Amygdala (tissue), 56 donors: ENCODE measurements around the gene KIAA0232.
A peak's percentile ranks its signal among the peaks of the same experiment; 100 is the strongest.
"Not testable (repeated sequence)": the region's sequence is repeated elsewhere in the genome, so short reads cannot be mapped to it uniquely, and the experiment has no call there.

Experiments
- DNase-seq, 56 donors: peaks; one replicate each; lab custom pipeline; 2025; lab: John Stamatoyannopoulos, UW

Gene KIAA0232

DNA sequence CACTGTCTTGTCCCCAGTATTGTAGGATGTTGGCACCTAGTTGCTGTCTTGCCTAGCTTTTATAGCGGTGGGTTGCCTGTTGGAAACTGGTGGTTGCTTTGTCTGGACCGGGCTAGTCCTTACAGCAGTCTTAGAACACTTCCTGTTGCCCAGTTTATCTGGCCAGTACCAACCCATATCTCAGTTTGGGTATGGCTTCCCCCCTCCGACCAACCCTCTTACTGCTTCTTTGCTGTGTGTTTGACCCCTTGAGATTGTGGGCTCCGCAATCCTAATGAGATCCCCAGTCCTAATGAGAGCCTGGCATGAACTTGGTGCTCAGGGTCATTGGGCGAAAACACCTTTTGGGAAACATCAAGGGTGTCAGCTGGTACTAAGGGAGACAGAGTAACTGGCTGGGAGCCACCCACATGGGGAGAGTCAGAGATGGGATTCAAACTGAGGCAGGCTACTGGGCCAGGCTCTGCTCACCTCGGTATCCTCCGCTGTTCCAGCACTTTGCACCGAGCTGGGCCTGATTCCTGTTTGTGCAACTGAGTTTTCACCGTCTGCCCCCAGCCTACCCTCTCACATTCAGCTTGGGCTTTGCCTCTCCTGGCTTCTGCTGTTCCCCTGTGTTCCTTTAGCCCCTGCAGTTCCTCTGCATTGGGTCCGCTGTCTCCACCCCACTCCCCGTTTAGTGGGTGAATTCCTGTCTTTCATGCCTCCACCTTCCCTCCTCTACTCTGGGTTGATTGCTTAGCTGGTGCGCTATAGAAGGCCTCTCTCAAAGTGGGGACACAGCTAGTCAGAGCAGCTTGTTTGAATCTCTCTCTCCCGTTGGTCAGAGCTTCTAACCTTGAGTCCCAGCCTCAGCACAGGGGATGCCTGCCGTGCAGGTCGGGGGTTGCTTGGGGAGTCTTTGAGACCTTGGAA, 128.7 kb downstream of the KIAA0232 start:
- no peak for DNase-seq

DNA sequence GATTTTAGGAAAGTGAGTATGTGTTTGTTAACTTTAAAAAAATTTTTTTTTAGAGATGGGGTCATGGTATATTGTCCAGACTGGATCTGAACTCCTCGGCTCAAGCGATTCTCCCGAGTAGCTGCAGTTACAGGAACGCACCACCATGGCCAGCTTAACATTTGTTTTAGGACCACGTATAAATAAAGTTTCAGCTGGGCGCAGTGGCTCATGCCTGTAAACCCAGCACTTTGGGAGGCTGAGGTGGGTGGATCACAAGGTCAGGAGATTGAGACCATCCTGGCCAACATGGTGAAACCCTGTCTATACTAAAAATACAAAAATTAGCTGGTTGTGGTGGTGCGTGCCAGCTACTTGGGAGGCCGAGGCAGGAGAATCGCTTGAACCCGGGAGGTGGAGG, 129.4 kb downstream of the KIAA0232 start:
- not testable (repeated sequence) for DNase-seq

- DNase-seq: peak in 3 of 56 donors; percentile 32 to 47 (median 33)
Measured at GRCh38 chr4:6912441-6912840, 129.9 kb downstream of the KIAA0232 start.

GRCh38 chr4:6913350-6913905, 130.9 kb downstream of the KIAA0232 start:
- DNase-seq: no peak

DNA sequence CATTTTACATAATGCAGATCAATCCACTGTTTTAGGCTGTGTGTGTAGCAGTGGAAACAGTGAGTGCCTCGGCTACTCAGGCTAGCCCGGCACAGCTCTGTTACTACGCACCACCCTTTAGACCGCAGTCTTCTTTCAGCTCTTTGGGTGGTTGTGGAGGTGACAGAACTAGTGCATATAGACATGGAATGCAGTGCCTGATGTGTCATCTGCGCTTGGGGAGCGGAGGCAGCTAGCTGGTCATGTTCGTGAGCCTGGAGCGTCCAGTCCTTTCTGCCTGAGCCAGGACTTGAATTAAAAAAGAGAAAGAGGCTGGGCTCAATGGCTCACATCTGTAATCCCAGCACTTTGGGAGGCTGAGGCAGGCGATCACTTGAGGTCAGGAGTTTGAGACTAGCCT, 131.9 kb downstream of the KIAA0232 start:
- DNase-seq: no peak

- no peak for DNase-seq
Measured at GRCh38 chr4:6915041-6916005, 132.8 kb downstream of the KIAA0232 start.

- no peak for DNase-seq
Measured at GRCh38 chr4:6916069-6916586, 133.6 kb downstream of the KIAA0232 start.

DNA sequence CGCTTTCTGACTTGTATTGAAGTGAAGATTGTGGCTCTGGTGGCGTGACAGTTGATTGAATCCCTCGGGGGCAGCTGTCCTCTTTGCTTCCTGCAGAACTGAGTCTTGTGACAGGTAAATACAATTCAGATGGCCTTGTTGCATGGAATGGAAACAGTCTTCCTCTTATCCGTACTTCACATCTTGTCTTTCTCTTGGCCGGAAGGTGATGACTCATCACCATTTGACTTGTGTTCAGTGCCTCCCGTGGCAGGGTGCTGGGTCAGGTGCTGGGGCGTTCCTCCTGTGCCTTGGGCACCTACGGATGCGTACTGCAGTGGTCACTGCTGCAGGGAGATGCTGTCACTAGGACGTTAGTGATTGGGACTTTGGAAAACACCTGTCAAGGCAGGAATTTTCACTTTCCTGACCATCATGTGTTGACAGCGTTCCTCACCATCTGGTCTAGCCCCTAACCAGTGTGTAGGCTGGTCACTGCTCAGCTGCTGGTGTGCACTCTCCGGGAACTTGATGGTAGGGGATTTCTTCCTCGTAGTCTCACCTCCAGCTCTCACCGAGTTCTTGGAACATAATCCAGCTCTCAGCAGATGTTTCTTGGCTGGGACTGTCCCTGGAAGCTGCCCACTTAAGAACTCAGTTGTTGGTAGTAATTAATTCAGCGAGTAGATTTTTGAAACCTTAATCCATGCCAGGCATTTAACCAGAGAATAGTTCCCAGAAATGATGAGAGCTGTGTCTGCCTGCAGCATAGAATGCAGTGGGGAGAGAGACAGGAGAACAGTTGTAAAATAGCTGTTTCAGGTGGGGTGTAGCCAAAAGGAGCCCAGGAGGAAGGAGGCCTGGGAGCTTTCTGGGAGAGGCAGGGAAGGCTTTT, 134.3 kb downstream of the KIAA0232 start:
- no peak for DNase-seq

GRCh38 chr4:6917461-6918271, 135.1 kb downstream of the KIAA0232 start:
- peak in 6 of 56 donors; percentile 24 to 61 (median 36) for DNase-seq

- no peak for DNase-seq
Measured at GRCh38 chr4:6918338-6918737, 135.8 kb downstream of the KIAA0232 start.

GRCh38 chr4:6920171-6920570, 137.6 kb downstream of the KIAA0232 start:
- DNase-seq: no peak

GRCh38 chr4:6923507-6923906, 141.0 kb downstream of the KIAA0232 start:
- DNase-seq: no peak

DNA sequence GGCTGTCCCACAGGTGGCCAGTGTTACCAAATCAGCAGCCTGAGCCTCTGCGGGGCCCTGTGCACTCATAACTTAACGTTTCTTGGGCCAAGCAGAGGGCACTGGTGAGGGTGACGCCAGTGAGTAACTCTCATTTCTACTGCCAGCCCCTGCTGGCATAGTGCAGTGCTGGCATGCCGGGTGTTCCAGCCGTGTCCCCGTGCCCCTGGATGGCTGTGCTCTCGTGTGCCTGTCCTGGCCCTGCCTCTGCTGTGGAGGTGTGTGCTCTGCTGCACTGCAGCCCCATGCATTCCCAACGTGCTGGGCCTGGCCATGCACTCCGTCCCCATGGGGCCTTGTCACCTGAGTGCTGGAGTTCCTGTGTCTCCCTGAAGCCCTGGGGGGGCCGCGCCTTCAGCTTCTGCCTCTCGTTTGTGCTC, 141.8 kb downstream of the KIAA0232 start:
- no peak for DNase-seq

DNA sequence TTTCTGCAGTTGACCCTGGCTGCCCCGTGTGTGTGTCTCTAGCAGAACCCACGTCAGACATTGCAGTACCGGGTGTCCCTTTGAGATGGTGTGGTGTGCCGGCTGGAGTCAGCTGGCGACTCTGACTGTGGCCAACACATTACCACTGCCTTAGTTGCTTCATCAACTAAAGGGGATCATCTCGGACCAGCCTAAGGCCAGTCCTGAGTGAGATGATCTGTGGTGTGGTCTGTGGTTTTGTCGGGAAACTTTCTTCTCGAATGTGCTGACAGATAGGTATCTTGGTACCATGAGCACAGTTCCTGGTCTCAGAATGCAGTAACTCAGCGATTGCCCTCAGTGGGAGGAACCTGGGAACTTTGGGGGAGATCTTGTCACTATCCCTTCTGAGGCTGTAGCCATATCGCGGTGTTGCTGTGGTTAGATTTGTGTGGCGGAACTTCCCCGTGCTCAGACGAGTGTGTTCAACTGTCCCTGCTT, 142.9 kb downstream of the KIAA0232 start:
- peak in 1 of 56 donors; percentile 55 for DNase-seq

DNA sequence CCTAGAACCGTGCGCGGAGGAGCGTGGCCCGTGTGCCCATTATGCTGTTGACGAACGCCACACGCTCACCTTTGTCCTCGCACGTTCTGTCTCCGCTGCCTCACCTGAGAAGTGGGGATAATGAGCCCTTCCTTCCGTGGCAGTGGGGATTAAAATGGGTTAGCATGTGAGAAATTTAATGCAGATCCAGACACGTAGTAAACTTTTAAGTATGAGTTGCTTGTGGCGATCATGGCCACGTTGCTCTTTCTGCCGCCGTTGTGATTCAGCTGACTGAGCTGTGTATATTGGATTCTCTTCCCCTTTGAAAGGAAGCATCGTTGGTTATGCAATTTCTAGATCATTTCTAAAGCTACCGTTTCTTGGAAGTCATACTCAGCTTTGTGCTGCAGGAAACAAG, 143.6 kb downstream of the KIAA0232 start:
- no peak for DNase-seq

DNA sequence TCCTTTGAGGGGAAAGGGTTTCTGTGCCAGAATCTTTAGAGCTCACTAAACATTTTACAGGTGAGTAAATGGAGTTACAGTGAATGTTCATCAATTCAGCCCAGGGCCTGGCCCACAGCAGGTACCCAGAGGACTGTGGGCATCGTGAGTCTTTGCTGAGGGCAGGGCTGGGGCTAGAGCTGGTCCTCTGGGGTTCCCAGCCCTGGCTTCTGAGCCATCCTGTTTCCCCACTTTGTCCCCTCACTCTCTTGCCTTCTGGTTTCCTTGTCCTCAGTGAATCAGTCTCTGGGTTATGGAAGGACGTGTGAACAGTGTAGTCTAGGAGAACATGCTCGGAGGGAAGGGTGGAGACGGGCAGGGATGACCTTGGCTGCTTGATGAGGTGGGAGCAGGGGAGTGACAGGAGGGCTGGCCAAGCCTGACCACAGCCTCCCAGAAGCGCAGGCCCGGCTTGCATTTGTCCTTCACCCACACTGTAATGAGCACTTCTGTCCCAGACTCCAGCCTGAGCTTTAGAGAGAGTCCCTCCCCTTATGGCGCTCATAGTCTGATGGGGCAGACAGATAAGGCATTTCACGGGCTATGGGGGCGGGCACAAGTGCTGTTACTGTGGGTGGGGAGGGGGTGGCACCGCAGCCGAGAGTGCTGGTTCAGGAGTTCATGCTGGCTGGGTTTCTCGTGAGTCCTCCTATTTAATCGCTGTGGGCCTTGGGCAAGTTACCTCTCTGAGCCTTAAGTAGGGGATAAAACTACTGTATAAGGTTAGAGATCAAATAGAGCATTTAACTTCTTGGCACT, 144.4 kb downstream of the KIAA0232 start:
- no peak for DNase-seq

DNA sequence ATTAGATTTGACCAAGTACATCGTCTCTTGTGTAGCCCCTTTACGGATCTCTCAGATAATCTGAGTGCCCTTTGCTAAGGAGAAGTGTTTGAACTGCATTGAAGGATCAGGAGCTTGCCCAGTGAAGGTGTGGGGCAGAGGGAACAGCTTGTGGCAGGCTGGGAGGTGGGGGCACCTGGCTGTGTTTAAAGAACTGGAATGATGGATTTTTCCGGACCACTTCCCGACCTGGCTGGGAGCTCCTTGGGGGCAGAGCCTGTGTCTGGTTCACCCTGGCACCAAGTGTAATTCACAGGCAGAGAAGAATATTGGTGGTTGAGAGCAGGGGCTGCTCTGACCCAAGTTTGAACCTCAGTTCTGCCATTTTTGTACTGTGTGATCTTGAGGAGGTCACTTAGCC, 145.6 kb downstream of the KIAA0232 start:
- DNase-seq: no peak

- no peak for DNase-seq
Measured at GRCh38 chr4:6929339-6929811, 146.8 kb downstream of the KIAA0232 start.
